Cardiac fibroblast (primary cell): ENCODE results near the gene MAP10.

ENCODE experiments used
- DNase-seq, 2 donors: peaks; one replicate each; pipeline versions ENCODE4 v3.0.0 to v3.0.0-alpha.2; 2010; ENCODE audit warnings: low read depth in 2 of 2
- H3K4me3 ChIP-seq, 2 donors: replicated peaks in 1 of 2; 1 replicate in 1 of 2; 2 replicates in 1 of 2; pipeline ENCODE4 v1.5.1; 2011; ENCODE audit warnings: low read depth in 2 of 2, low read length in 2 of 2, mild to moderate bottlenecking in 2 of 2, moderate library complexity in 1 of 2
- CTCF ChIP-seq: IDR thresholded peaks from one replicate; pipeline ENCODE4 v1.5.1; 2011; ENCODE audit warnings: low read depth, mild to moderate bottlenecking, low read length, inconsistent platforms

MAP10 gene

GRCh38 chr1:232786845-232787455 lies 18.3 kb upstream of the MAP10 start:
- no peak for DNase-seq
- no peak overlapping the region for H3K4me3 ChIP-seq

GRCh38 chr1:232788235-232788872 lies 16.9 kb upstream of the MAP10 start:
- TF ChIP-seq CTCF = no peak
- no peak for DNase-seq
- H3K4me3 ChIP-seq = no peak overlapping the region

More at GRCh38 chr1:232786845-232787455, 18.3 kb upstream of the MAP10 start:
- no peak for TF ChIP-seq CTCF

GRCh38 chr1:232789651-232790050 lies 15.6 kb upstream of the MAP10 start:
- no peak overlapping the region for H3K4me3 ChIP-seq
- no peak for TF ChIP-seq CTCF
- no peak for DNase-seq

GRCh38 chr1:232792949-232793348 lies 12.3 kb upstream of the MAP10 start:
- no peak for DNase-seq
- no peak for TF ChIP-seq CTCF

GRCh38 chr1:232793944-232794343 lies 11.3 kb upstream of the MAP10 start:
- no peak overlapping the region for H3K4me3 ChIP-seq
- peak; percentile 38 to 40 for DNase-seq
- no peak for TF ChIP-seq CTCF

More at GRCh38 chr1:232792949-232793348, 12.3 kb upstream of the MAP10 start:
- H3K4me3 ChIP-seq = no peak overlapping the region

GRCh38 chr1:232795497-232796053 lies 9.6 kb upstream of the MAP10 start:
- DNase-seq = peak in 1 of 2 donors; percentile 21
- no peak overlapping the region for H3K4me3 ChIP-seq
- no peak for TF ChIP-seq CTCF
